T-helper 17 cell (primary cell): ENCODE measurements around the gene EXD2. TPM values are rescaled to one million over a fixed set of nuclear protein-coding genes. Genes with fewer than 3 reads are reported as not detected.

Experiments used
- total RNA-seq, 4 donors: library from RNA in 2 of 4; stranded (reverse) in 2 of 4; gene quantifications; one replicate each; pipeline ENCODE4 v1.2.3 and lab custom pipeline; 2022 to 2026

Gene EXD2
- total RNA-seq, 2 donors from 2014 or later = 4.6 to 5.1 TPM

Other genes with a start within 250 kb of the EXD2 start
- gene ACTN1, start 212.2 kb upstream of the EXD2 start, total RNA-seq = 10 to 100 TPM; 36.8 to 88.9 TPM
- gene DCAF5, start 38.4 kb upstream of the EXD2 start, total RNA-seq = 10 to 100 TPM; 55.0 to 61.6 TPM
- gene GALNT16, start 68.7 kb downstream of the EXD2 start, total RNA-seq = under 1 TPM; 0.05 TPM
- 100 to 1,000 TPM; 102 to 118 TPM for gene ERH, start 206.8 kb downstream of the EXD2 start, total RNA-seq
- gene SLC39A9, start 207.2 kb downstream of the EXD2 start, total RNA-seq = 10 to 100 TPM; 27.6 to 31.0 TPM